ENCODE measurements around the gene C1QTNF12.

The C1QTNF12 gene

DNA sequence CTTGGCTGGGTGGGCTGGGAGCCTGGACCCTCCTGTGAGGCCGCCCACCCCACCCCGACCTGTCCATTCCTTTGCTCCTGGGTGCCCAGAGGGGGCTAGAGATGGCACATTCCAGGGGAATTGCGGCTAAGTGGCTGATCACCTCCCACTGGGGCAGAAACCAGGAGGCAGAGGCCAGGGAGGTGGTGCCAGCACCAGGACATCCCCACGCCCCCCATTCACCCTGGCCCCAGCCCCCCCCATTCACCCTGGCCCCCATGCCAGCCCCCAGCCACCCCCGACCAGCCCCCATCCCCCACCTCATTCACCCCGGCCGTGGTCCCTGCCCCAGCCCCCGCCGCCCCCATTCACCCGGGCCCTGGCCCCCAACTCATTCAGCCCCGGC, 6.2 kb downstream of the C1QTNF12 start:
- no peak overlapping the region for H3K4me3 ChIP-seq (ENCODE audit: insufficient read depth, low read length, poor library complexity, severe bottlenecking)
- no peak overlapping the region for H3K27ac ChIP-seq (ENCODE audit: low read depth, low read length)
- H3K9me2 ChIP-seq (replicated peaks; ENCODE audit: insufficient read depth, low read length) = no peaks in the 10 kb centered on the region
- no peaks in the 10 kb centered on the region for H3F3A ChIP-seq (ENCODE audit: insufficient read depth)
- H3K9me3 ChIP-seq (ENCODE audit: insufficient read depth, low read length) = no peaks in the 10 kb centered on the region
- no peaks in the 10 kb centered on the region for H3K27me3 ChIP-seq (ENCODE audit: low read length)
- H3K4me2 ChIP-seq (ENCODE audit: low read depth, low read length, poor library complexity, severe bottlenecking) = no peak overlapping the region
- TF ChIP-seq, protein P1, sequence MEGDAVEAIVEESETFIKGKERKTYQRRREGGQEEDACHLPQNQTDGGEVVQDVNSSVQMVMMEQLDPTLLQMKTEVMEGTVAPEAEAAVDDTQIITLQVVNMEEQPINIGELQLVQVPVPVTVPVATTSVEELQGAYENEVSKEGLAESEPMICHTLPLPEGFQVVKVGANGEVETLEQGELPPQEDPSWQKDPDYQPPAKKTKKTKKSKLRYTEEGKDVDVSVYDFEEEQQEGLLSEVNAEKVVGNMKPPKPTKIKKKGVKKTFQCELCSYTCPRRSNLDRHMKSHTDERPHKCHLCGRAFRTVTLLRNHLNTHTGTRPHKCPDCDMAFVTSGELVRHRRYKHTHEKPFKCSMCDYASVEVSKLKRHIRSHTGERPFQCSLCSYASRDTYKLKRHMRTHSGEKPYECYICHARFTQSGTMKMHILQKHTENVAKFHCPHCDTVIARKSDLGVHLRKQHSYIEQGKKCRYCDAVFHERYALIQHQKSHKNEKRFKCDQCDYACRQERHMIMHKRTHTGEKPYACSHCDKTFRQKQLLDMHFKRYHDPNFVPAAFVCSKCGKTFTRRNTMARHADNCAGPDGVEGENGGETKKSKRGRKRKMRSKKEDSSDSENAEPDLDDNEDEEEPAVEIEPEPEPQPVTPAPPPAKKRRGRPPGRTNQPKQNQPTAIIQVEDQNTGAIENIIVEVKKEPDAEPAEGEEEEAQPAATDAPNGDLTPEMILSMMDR (IDR thresholded peaks at IDR 0.05; ENCODE audit: insufficient read depth, low read length, poor library complexity, severe bottlenecking) = no peak
- no peak for TF ChIP-seq EZH2phosphoT487 (conservative IDR thresholded peaks at IDR 0.05; ENCODE audit: low read length)
- no peak overlapping the region for H2AFZ ChIP-seq (ENCODE audit: low read depth, low read length, severe bottlenecking)
- H4K20me1 ChIP-seq (ENCODE audit: low read depth, low read length) = no peaks in the 10 kb centered on the region
- no peaks in the 10 kb centered on the region for H3K36me3 ChIP-seq (ENCODE audit: low read length)
- no peaks in the 10 kb centered on the region for H3K79me2 ChIP-seq (ENCODE audit: insufficient read depth, low read length)
- H3K9ac ChIP-seq (ENCODE audit: low read length) = no peak overlapping the region

DNA sequence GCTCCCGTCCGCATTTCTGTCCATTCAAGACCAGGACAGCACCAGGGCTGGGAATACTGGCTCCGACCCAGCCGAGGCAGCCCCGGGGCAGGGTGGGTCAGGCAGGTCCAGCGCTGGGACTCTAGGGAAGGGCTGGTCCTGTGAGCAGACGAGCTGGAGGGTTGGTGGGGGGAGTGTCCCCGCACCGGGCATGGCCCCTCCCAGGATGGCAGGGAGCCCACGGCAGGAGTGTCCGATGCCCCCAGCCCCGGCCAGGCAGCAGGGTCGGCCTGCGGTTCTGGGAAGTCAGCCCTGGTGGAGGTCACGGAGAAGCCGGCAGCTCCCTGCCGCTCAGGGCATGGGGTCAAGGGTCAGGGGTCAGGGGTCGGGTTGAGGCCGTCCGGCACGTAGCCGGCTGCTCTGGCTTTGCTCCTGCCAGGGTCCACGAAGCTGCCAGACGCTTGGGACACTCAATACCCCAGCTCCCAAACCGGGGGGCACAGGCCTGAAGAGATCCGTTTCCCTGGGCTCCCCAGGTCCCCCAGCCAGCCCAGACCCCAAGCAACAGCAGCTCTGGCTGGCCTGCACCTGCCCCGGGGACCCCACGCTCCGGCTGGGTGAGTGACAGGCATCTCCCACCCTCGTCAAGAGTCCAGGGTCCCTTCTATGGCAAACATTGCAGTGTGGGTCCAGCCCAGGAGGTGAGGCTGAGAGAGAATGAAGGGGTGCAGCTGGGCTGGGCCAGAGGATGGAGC, 6.7 kb downstream of the C1QTNF12 start:
- H4K20me1 ChIP-seq (ENCODE audit: low read depth, low read length) = no peaks in the 10 kb centered on the region
- no peak overlapping the region for H3K4me3 ChIP-seq (ENCODE audit: insufficient read depth, low read length, poor library complexity, severe bottlenecking)
- H3K9me2 ChIP-seq (replicated peaks; ENCODE audit: insufficient read depth, low read length) = no peaks in the 10 kb centered on the region
- no peaks in the 10 kb centered on the region for H3K36me3 ChIP-seq (ENCODE audit: low read length)
- no peaks in the 10 kb centered on the region for H3F3A ChIP-seq (ENCODE audit: insufficient read depth)
- H3K79me2 ChIP-seq (ENCODE audit: insufficient read depth, low read length) = no peaks in the 10 kb centered on the region
- no peaks in the 10 kb centered on the region for H3K27me3 ChIP-seq (ENCODE audit: low read length)
- H3K27ac ChIP-seq (ENCODE audit: low read depth, low read length) = no peak overlapping the region
- H3K4me2 ChIP-seq (ENCODE audit: low read depth, low read length, poor library complexity, severe bottlenecking) = no peak overlapping the region
- H3K9ac ChIP-seq (ENCODE audit: low read length) = no peak overlapping the region
- no peak for TF ChIP-seq EZH2phosphoT487 (conservative IDR thresholded peaks at IDR 0.05; ENCODE audit: low read length)
- TF ChIP-seq, protein P1 (IDR thresholded peaks at IDR 0.05; ENCODE audit: insufficient read depth, low read length, poor library complexity, severe bottlenecking) = no peak
- H3K9me3 ChIP-seq (ENCODE audit: insufficient read depth, low read length) = no peaks in the 10 kb centered on the region
- no peak overlapping the region for H2AFZ ChIP-seq (ENCODE audit: low read depth, low read length, severe bottlenecking)

DNA sequence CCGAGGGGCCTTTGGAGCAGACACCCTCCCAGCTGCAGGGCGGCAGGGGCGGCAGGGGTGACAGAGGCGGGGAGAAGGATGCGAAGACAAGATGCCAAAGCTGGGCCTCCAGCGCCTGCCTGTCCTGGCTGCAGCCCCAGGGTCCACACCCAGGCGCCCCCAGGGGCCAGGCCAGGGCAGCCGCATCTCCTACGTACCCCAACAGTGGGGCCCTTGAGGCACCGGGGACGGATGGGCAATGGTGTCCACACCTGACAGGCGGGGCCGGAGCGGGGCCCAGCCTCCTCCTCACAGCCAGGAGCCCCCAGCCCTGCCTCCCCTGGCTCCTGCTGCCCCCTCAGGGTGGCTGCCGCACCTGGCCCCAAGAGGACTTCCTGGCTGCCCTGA, 7.3 kb downstream of the C1QTNF12 start:
- Histone ChIP-seq H3K4me3 (ENCODE audit: insufficient read depth, low read length, poor library complexity, severe bottlenecking) (no peak overlapping the region), H3K27ac (ENCODE audit: low read depth, low read length) (no peak overlapping the region), H3K9ac (ENCODE audit: low read length) (no peak overlapping the region), H3K9me2 (replicated peaks; ENCODE audit: insufficient read depth, low read length) (no peaks in the 10 kb centered on the region), H3K27me3 (ENCODE audit: low read length) (no peaks in the 10 kb centered on the region), H3K9me3 (ENCODE audit: insufficient read depth, low read length) (no peaks in the 10 kb centered on the region), H3K79me2 (ENCODE audit: insufficient read depth, low read length) (no peaks in the 10 kb centered on the region), H3K4me2 (ENCODE audit: low read depth, low read length, poor library complexity, severe bottlenecking) (no peak overlapping the region), H4K20me1 (ENCODE audit: low read depth, low read length) (no peaks in the 10 kb centered on the region), H2AFZ (ENCODE audit: low read depth, low read length, severe bottlenecking) (no peak overlapping the region), H3K36me3 (ENCODE audit: low read length) (no peaks in the 10 kb centered on the region), H3F3A (ENCODE audit: insufficient read depth) (no peaks in the 10 kb centered on the region)
- no peak for TF ChIP-seq EZH2phosphoT487 (conservative IDR thresholded peaks at IDR 0.05; ENCODE audit: low read length)
- TF ChIP-seq, protein P1 (IDR thresholded peaks at IDR 0.05; ENCODE audit: insufficient read depth, low read length, poor library complexity, severe bottlenecking) = no peak
